Heart left ventricle (tissue), 16 donors: ENCODE data around the gene STIL. TPM values are rescaled to one million over a fixed set of nuclear protein-coding genes. Genes with fewer than 3 reads are reported as not detected.

Experiments
- ATAC-seq, 4 donors: fragments of 200-7000 bp; cut with Tn5 transposase; one replicate each; pipeline ENCODE4 v1.9.1; 2020 to 2022; ENCODE audit warnings: moderate library complexity in 4 of 4, mild to moderate bottlenecking in 3 of 4, moderate number of reproducible peaks in 1 of 4
- DNase-seq, 5 donors: peaks; one replicate each; pipeline ENCODE4 v3.0.0-alpha.2; 2020
- H3K27ac ChIP-seq, 12 donors: fragments of 200-600 bp; sonication (generic) in 4 of 12; one replicate each; pipeline versions ENCODE4 v1.5.0 to v1.8.0; 2016 to 2022; ENCODE audit warnings: mild to moderate bottlenecking in 2 of 12
- H3K27me3 ChIP-seq, 9 donors: fragments of 200-600 bp; sonication (generic) in 2 of 9; one replicate each; pipeline versions ENCODE4 v1.5.1 to v1.8.0; 2016 to 2022; ENCODE audit warnings: mild to moderate bottlenecking in 3 of 9
- H3K36me3 ChIP-seq, 9 donors: fragments of 200-600 bp; sonication (generic) in 2 of 9; one replicate each; pipeline versions ENCODE4 v1.5.0 to v1.8.0; 2018 to 2022; ENCODE audit warnings: mild to moderate bottlenecking in 2 of 9
- H3K4me1 ChIP-seq, 12 donors: fragments of 200-600 bp; sonication (generic) in 4 of 12; one replicate each; pipeline versions ENCODE4 v1.5.0 to v1.8.0; 2016 to 2022; ENCODE audit warnings: mild to moderate bottlenecking in 3 of 12
- H3K4me3 ChIP-seq, 12 donors: fragments of 200-600 bp; sonication (generic) in 4 of 12; one replicate each; pipeline versions ENCODE4 v1.5.0 to v1.8.0; 2017 to 2022; ENCODE audit warnings: mild to moderate bottlenecking in 9 of 12, moderate library complexity in 4 of 12
- H3K9me3 ChIP-seq, 12 donors: fragments of 200-600 bp; sonication (generic) in 4 of 12; one replicate each; pipeline versions ENCODE4 v1.5.0 to v1.8.0; 2016 to 2022; ENCODE audit warnings: mild to moderate bottlenecking in 1 of 12
- POLR2A ChIP-seq, 2 donors: fragments of 450-650 bp; IDR thresholded peaks; one replicate each; pipeline ENCODE4 v1.6.1; 2017; ENCODE audit warnings: antibody characterized with exemption in 2 of 2, mild to moderate bottlenecking in 2 of 2, moderate library complexity in 2 of 2
- WGBS, 4 donors: extraction: QIAGEN DNeasy Blood & Tissue Kit in 2 of 4; methylation state at CpG; one replicate each; pipeline versions ENCODE4 v1.1.5 to v1.1.7; 2013 to 2018; 5-methylcytosine and 5-hydroxymethylcytosine counted together
- intact Hi-C, 10 donors: fragments of 100-400 bp; cut with DNase I; formaldehyde crosslinking; loops; one replicate each; pipeline versions ENCODE4 v1.11.1 to v1.14.2; 2022
- polyA plus RNA-seq, 2 donors: library from polyadenylated mRNA; stranded (reverse); fragments of 200-250 nt; gene quantifications; one replicate each; pipeline ENCODE4 v1.2.3, GENCODE V29; 2013
- total RNA-seq, 9 donors: library from RNA; depleted of rRNA in 2 of 9; stranded (reverse); fragments of >200 nt in 2 of 9; fragmentation: NEBNext Ultra II Directional in 3 of 9; extraction: Animal tissue kit (Norgen Biotek cat#: 25700) in 3 of 9; gene quantifications; one replicate each; pipeline versions ENCODE4 v1.1.0 to v1.2.4, GENCODE V29; 2016 to 2023
- TF ChIP-seq, protein P1 (sequence below), 12 donors: fragments of 200-600 bp; sonication (generic) in 4 of 12; IDR thresholded peaks; one replicate each; pipeline versions ENCODE4 v1.5.0 to v1.8.0; 2018 to 2022; ENCODE audit warnings: antibody characterized with exemption in 12 of 12, mild to moderate bottlenecking in 5 of 12
- donor health status: ischemic (EF 13 %, LVEDD 7.1; RV severe dilation, severe dysfunction).
- donor health status: healthy with polysubstance abuse.
- donor health status: DM: no; HTN: yes; CAD: no.
- donor health status: DM: no; HTN: no; CAD: no.
- donor health status: ischemic (EF 25% LVEDD 6.9; RV normal size, moderate dysfunction).
- donor health status: ischemic (EF 25% LVEDD 5.7; RV mildly dilated, moderate dysfunction).
- donor health status: healthy.
- donor health status: DM: yes; HTN: yes; CAD: no.
- donor health status: ischemic (EF 35%, LVEDD 5.7; RV mildly dilated, moderate dysfunction).
- donor health status: nonischemic (EF 11% LVEDD 7.7; RV severe dilation, severe dysfunction).
- donor health status: DM: yes; HTN: yes; CAD: no.
- donor health status: PGD.
- donor health status: ischemic (EF 29% LVEDD 5.4; RV normal size, mild dysfunction).
- donor health status: nonischemic (EF 23%, LVEDD 6.1; RV moderate dilation, normal function).

STIL gene
- total and polyA plus RNA-seq, 11 donors: 0.19 to 3.1 (median 0.60) TPM

DNA sequence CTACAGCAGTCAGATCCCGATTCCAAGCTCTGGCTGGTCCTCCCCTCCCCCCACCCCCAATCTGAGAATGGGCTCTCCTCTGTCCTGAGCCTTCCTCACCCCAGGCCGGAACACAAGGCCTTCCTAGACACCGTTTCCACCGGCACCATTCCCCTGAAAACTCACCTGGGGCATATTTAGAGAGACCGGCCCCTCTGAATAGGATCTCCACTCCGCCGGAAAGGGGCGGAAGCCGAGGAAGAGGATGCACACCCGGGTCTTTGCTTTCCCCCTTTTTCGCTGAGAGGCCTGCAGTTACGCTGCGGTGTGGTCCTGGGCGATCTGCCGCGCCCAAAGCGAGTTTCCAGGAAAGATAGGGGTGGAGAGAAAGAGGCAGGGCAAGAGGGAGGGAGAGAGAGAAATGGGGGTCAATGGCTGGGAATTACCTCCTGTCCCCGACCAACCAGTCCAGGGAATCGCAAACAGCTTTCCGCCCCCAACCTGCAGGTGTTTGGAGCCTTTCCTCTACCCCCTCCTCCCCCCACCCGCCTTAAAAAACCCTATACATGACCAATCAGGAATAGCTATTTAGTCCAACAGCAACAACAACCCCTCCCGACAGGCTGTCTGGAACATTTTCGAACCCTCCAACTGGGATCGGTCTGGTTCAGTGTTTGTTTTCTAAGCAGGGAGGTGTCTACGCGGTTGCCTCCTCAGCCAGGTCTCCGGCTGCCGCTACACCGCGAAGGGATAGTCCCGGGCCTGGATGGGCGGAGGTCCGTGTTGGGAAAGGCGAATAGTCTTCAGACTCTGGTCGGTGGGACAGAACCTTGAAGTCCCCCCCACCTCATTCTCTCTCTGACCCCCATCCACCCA lies 84.7 kb downstream of the STIL start:
- H3K36me3 ChIP-seq: no peaks in the 10 kb centered on the region
- peak overlapping the region; percentile 46 to 70 (median 58) for H3K4me3 ChIP-seq
- TF ChIP-seq, protein P1, sequence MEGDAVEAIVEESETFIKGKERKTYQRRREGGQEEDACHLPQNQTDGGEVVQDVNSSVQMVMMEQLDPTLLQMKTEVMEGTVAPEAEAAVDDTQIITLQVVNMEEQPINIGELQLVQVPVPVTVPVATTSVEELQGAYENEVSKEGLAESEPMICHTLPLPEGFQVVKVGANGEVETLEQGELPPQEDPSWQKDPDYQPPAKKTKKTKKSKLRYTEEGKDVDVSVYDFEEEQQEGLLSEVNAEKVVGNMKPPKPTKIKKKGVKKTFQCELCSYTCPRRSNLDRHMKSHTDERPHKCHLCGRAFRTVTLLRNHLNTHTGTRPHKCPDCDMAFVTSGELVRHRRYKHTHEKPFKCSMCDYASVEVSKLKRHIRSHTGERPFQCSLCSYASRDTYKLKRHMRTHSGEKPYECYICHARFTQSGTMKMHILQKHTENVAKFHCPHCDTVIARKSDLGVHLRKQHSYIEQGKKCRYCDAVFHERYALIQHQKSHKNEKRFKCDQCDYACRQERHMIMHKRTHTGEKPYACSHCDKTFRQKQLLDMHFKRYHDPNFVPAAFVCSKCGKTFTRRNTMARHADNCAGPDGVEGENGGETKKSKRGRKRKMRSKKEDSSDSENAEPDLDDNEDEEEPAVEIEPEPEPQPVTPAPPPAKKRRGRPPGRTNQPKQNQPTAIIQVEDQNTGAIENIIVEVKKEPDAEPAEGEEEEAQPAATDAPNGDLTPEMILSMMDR (IDR thresholded peaks at IDR 0.05): no peak
- no peak for TF ChIP-seq POLR2A (IDR thresholded peaks at IDR 0.05)
- intact Hi-C loops: no loop called here
- H3K9me3 ChIP-seq: no peaks in the 10 kb centered on the region
- WGBS, 4 donors: 12 to 17% (median 15%) methylated on average over 34 to 35 of the region's 35 CpGs
- ATAC-seq (peak in 1 of 4 donors; percentile 6), DNase-seq (no peak)
- H3K27me3 ChIP-seq: peaks cover 57 to 99% (median 93%) of the 10 kb centered on the region in 9 donors
- H3K27ac ChIP-seq: peak overlapping the region; percentile 57 to 96 (median 87)
- H3K4me1 ChIP-seq: peaks cover 0 to 57% (median 26%) of the 10 kb centered on the region in 12 donors

DNA sequence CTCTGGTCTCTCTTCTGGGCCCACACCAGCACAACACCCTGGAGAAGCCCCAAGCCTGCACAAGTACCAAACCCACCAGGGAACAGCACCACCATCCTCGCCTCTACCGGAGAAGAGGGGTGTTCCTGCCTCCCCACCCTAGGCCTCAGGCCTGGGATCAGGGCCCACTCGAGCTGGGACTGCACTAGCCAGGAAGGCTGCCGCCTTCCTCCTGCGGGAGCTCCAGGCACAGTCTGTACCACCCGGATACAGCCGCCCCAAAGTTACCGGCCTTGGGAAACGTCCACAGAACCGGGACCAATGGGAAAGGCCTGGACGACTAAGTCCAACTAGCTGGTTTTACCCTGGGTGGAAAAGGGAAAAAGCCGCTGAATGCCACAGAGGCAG lies 85.3 kb downstream of the STIL start:
- 19 to 37% (median 28%) methylated on average over 2 to 12 of the region's 12 CpGs for WGBS, 4 donors
- peak in 3 of 5 donors; percentile 31 to 66 (median 56) for DNase-seq
- H3K27me3 ChIP-seq: peaks cover 57 to 100% (median 92%) of the 10 kb centered on the region in 9 donors
- H3K9me3 ChIP-seq: no peaks in the 10 kb centered on the region
- H3K4me1 ChIP-seq: peaks cover 0 to 60% (median 26%) of the 10 kb centered on the region in 12 donors
- H3K4me3 ChIP-seq: peak overlapping the region in 11 of 12 donors; percentile 46 to 70 (median 57)
- intact Hi-C loops: no loop called here
- TF ChIP-seq, protein P1 (IDR thresholded peaks at IDR 0.05): no peak
- TF ChIP-seq POLR2A (IDR thresholded peaks at IDR 0.05): peak in 1 of 2 donors; percentile 60
- H3K27ac ChIP-seq: peak overlapping the region; percentile 57 to 96 (median 87)
- ATAC-seq: peak; percentile 51 to 79 (median 63)
- H3K36me3 ChIP-seq: no peaks in the 10 kb centered on the region

- ATAC-seq (no peak), DNase-seq (no peak)
- WGBS, 4 donors: 50 to 62% (median 60%) methylated on average over 6 to 7 of the region's 7 CpGs
- Histone ChIP-seq H3K27ac (peak overlapping the region in 5 of 12 donors; percentile 78 to 88 (median 84)), H3K4me3 (peak overlapping the region in 4 of 12 donors; percentile 54 to 70 (median 64)), H3K27me3 (peaks cover 52 to 100% (median 89%) of the 10 kb centered on the region in 9 donors), H3K4me1 (peaks cover 0 to 66% (median 26%) of the 10 kb centered on the region in 12 donors), H3K36me3 (no peaks in the 10 kb centered on the region), H3K9me3 (no peaks in the 10 kb centered on the region)
- TF ChIP-seq, protein P1 (IDR thresholded peaks at IDR 0.05): no peak
- no peak for TF ChIP-seq POLR2A (IDR thresholded peaks at IDR 0.05)
- intact Hi-C loops: no loop called here
These were observed 86.4 kb downstream of the STIL start for GRCh38 chr1:47227341-47228232.
